Effector CD8-positive, alpha-beta T cell (primary cell): ENCODE data around the gene EFL1.
"Not testable (repeated sequence)": the region's sequence is repeated elsewhere in the genome, so short reads cannot be mapped to it uniquely, and the experiment has no call there.

Source experiments
- DNase-seq: peaks from one replicate; lab custom pipeline; 2025; lab: John Stamatoyannopoulos, UW

The EFL1 gene

GRCh38 chr15:82281276-82281675 is 18.7 kb upstream of the EFL1 start:
- DNase-seq = not testable (repeated sequence)

GRCh38 chr15:82275410-82275809 is 12.9 kb upstream of the EFL1 start:
- no peak for DNase-seq

- DNase-seq = no peak
Measured at GRCh38 chr15:82272154-82272553, 9.6 kb upstream of the EFL1 start.

- not testable (repeated sequence) for DNase-seq
Measured at GRCh38 chr15:82268454-82268853, 5.9 kb upstream of the EFL1 start.

- DNase-seq = not testable (repeated sequence)
Measured at GRCh38 chr15:82267137-82267536, 4.6 kb upstream of the EFL1 start.

GRCh38 chr15:82263350-82263749 is 816 bp upstream of the EFL1 start:
- no peak for DNase-seq

- not testable (repeated sequence) for DNase-seq
Measured at GRCh38 chr15:82261566-82262421, 740 bp downstream of the EFL1 start.

GRCh38 chr15:82248261-82248660 is 14.3 kb downstream of the EFL1 start:
- DNase-seq = not testable (repeated sequence)

- not testable (repeated sequence) for DNase-seq
Measured at GRCh38 chr15:82245956-82246355, 16.6 kb downstream of the EFL1 start.

GRCh38 chr15:82243644-82244043 is 18.9 kb downstream of the EFL1 start:
- DNase-seq = not testable (repeated sequence)

GRCh38 chr15:82241836-82242499 is 20.6 kb downstream of the EFL1 start:
- DNase-seq = not testable (repeated sequence)

- DNase-seq = no peak
Measured at GRCh38 chr15:82239685-82240391, 22.7 kb downstream of the EFL1 start.

GRCh38 chr15:82237944-82238534 is 24.5 kb downstream of the EFL1 start:
- DNase-seq = not testable (repeated sequence)

GRCh38 chr15:82231842-82232241 is 30.7 kb downstream of the EFL1 start:
- DNase-seq = no peak

GRCh38 chr15:82231233-82231632 is 31.3 kb downstream of the EFL1 start:
- DNase-seq = no peak

- DNase-seq = no peak
Measured at GRCh38 chr15:82228750-82229149, 33.8 kb downstream of the EFL1 start.

GRCh38 chr15:82221535-82221934 is 41.0 kb downstream of the EFL1 start:
- peak; percentile 2 for DNase-seq

- not testable (repeated sequence) for DNase-seq
Measured at GRCh38 chr15:82216092-82216491, 46.4 kb downstream of the EFL1 start.

- not testable (repeated sequence) for DNase-seq
Measured at GRCh38 chr15:82212201-82212600, 50.3 kb downstream of the EFL1 start.

- DNase-seq = not testable (repeated sequence)
Measured at GRCh38 chr15:82210066-82210597, 52.4 kb downstream of the EFL1 start.

GRCh38 chr15:82204575-82204974 is 58.0 kb downstream of the EFL1 start:
- not testable (repeated sequence) for DNase-seq
